Femur (tissue), 1 donor: ENCODE data around the gene TERT.

Experiments
- DNase-seq: peaks from one replicate; pipeline ENCODE4 v3.0.0-alpha.2; 2017

The TERT gene

DNA sequence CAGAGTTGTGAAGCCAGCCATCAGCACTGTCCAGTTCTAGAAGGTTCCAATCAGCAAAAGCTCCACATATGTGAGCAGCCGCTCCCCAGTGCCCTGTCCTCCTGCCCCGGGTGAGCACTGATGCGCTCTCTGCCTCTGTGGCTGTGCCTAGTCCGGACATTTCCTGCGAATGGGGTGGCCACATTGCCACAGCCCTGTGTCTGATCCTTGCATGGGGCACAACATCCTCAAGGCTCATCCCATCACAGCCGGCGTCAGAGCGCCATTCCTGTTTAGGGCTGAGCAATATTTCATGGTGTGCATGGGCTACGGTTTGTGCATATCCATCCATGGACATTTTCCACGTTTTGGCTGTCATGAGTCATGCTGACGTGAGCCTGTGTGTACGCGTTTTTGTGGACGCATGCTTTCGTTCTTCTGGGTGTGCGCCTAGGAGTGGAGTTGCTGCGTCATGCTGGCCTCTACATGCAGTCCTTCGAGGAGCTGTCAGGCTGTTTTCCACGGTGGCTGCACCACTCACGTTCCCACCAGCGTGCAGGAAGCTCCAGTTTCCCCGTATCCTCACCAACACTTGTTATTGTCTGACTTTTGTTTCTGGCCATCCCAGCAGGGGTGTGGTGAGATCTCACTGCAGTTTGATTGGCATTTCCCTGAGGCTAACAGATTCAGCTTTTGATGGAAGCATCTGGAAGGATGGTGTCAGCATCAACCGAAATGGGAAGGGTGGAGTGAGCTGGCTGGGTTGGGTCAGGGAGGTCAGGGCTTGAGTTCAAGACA lies 79.4 kb downstream of the TERT start:
- no peak for DNase-seq

DNA sequence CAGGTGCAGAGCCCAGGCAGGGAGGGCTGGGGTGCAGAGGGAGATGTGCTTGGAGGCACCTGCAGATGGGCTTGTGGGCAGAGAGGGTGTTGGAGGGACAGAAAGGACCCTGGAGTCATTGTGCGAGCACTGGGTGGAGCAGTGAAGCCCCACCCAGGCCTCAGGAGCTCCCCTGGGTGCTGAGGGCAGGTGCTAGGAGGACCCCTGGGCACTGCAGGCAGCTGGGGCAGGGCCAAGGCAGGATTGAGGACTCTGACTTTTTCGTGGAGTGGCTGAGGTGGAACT lies 80.0 kb downstream of the TERT start:
- no peak for DNase-seq

- no peak for DNase-seq
These were observed 80.5 kb downstream of the TERT start for GRCh38 chr5:1214163-1214935.

- DNase-seq: no peak
These were observed 81.2 kb downstream of the TERT start for GRCh38 chr5:1213508-1214162.

DNA sequence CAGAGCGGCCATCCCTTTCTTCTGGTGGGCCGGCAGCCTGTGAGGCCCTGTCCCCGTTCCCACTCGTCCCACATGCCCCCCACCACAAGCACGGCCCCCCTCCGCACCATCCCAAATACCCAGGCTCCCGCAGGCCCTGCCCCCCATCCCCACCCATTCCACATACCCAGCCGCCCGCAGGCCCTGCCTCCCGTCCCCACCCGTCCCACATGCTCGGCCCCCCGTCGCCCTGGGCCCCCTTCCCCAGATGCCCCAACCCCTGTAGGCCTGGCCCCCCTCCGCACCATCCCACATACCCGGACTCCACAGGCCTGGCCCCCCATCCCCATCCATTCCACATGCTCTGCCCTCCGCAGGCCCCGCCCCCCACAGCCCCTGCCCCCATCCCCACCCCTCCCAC lies 82.0 kb downstream of the TERT start:
- no peak for DNase-seq

- DNase-seq: no peak
These were observed 82.6 kb downstream of the TERT start for GRCh38 chr5:1212271-1212670.

DNA sequence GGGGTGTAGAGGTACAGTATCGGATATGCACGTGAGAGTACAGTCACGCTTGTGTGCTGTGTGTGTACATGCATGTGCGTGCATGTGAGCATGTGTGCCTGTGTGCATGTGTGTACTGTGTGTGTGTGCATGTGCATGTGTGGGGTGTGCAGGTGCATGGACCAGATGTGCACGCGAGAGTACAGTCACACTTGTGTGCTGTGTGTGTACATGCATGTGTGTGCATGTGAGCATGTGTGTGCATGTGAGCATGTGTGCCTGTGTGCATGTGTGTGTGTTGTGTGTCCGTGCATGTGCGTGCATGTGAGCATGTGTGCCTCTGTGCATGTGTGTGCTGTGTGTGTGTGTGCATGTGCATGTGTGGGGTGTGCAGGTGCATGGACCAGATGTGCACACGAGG lies 83.2 kb downstream of the TERT start:
- DNase-seq: no peak

DNA sequence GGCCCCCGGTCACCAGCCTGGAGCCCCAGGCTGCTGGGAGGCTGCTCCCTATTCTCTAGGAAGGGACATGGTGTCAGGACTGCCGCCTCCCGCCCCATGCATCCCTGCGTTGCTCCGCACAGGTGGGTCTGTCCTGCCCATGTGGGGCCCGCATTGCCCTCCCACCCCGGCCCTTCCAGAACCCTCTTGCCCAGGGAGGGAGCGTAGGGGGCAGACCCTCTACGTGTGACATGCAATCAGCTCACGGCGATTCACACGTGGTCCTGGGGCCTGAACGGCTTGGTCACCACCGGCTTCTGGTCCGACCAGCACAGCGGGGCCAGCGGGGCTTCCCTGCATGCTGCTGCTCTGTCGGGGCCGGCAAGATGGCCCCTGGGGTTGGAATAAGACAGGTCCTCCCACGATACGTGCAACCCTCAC lies 84.0 kb downstream of the TERT start:
- no peak for DNase-seq

DNA sequence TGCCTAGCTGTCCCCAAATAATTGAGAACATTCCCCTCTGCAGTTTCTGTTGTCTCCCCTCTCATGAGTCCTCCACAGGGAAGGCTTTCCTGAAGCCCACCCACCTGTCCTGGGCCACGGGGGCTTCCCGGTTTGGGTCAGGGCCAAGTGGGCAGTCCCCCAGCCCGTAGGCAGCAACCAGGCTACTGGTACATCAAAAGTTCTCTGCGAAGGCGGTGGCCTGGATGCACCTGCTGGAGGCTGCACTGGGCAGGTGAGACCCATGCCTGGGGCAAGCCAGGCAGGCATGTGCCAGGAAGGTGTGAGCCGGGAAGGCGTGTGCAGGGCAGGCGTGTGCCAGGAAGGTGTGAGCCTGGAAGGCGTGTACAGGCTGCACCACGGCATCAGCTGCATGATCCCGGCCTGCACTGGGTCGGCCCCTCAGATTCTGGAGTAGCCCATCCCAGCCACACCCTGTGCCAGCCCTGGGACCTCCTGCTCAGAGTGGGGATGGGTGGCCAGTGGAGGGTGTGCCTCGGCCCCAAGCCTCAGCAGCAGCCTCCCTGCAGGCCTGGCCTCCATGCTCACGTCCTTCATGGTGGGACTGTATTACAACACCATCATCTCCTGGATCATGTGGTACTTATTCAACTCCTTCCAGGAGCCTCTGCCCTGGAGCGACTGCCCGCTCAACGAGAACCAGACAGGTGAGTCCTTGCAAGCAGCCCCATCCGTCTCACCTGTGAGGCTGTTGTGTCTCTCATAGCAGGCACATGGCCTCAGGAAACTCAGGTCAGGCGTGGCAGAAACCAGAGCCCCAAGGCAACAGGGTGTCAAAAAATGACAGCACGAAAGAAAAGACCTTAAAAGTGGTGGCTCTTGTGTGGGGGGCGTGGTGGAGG lies 84.7 kb downstream of the TERT start:
- DNase-seq: no peak

- DNase-seq: no peak
These were observed 85.4 kb downstream of the TERT start for GRCh38 chr5:1209489-1209852.

DNA sequence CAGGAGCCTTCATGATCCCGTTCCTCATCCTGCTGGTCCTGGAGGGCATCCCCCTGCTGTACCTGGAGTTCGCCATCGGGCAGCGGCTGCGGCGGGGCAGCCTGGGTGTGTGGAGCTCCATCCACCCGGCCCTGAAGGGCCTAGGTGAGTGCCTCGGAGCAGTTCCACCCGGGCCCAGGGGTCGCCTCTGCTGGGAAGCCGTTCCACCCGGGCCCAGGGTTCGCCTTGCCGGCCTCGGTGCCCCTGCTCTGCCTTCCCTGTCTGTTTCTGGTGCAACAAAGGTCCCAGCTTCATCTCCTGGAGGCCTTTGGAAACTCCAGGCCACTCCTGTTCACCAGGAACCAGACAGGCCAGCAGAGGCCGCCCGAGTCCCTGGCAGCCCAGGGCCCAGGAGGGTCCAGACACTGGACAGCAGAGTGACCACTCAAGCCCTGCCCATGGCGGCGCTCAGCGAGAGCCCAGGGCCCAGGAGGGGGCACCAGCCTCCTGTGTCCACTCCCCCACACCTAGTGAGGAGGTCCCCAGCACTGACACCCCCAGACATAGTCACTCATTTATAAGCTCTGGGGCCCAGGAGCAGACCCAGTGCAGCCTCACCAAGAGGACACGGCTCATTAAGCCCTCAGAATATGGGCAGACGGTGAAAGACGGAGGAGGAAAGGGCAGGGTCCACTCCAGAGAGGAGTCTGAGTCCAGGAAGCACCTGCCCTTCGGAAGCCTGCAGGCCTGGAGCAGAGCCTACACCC lies 86.0 kb downstream of the TERT start:
- DNase-seq: peak; percentile 39

GRCh38 chr5:1208221-1208742 lies 86.6 kb downstream of the TERT start:
- no peak for DNase-seq

DNA sequence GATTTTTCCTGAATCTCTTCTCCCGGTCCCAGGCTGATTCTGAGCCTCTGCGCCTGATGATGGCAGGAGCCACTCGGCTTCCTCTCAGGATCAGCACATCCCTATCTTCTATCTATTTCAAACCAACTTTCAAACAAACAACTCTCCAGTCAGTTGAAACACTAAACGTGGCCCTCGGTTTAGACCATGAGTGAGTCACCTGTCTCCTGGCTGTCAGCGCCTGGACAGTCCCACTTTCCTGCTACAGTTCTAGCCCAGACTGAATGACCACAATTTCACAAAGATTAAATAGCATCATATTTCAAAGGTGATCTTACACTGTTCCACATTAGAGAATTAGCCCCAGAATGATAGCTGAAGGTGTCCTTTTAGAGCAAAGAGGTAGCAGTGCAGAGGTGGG lies 87.3 kb downstream of the TERT start:
- no peak for DNase-seq

DNA sequence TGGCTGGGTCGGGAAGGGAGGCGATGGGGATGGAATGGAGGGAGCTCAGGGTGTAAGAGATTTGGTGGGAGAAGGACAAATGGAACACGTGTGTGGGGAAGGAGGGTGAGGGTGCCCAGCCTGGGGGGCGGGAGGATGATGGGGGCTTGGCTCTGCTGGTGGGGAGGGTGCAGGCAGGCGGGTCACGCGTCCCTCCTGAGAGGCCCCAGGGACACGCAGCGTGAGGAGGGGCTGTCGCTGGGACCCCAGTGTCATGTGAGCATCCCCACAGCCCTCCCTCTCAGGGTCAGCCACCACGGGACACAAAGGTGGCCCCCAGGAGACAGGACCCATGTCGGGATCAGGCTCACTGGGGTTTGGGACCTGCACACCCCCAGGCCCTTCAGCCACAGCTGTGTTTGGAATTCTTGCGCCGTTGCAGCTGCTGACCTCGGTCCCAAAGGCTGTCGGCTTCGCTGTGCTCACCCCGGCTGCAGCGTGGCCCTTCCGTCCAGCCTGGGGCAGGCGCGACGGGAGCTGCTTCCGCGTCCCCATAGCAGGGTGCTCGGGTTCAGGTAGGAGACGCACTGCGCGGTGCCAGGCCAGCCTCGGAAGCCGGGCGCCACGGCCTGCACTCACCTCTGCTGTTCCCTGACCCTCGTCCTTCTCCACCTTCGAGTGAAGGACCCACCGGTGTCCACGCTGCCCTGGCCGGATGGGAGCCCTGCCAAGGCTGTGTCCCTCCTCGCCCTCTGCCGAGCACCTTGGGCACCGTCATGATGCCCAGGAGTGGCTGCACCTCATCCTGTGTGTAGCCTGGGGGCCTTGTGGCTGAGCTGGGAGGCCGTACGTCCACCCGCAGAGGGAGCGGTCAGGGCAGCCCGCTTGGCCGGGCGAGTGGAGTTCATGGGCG lies 88.1 kb downstream of the TERT start:
- DNase-seq: no peak

DNA sequence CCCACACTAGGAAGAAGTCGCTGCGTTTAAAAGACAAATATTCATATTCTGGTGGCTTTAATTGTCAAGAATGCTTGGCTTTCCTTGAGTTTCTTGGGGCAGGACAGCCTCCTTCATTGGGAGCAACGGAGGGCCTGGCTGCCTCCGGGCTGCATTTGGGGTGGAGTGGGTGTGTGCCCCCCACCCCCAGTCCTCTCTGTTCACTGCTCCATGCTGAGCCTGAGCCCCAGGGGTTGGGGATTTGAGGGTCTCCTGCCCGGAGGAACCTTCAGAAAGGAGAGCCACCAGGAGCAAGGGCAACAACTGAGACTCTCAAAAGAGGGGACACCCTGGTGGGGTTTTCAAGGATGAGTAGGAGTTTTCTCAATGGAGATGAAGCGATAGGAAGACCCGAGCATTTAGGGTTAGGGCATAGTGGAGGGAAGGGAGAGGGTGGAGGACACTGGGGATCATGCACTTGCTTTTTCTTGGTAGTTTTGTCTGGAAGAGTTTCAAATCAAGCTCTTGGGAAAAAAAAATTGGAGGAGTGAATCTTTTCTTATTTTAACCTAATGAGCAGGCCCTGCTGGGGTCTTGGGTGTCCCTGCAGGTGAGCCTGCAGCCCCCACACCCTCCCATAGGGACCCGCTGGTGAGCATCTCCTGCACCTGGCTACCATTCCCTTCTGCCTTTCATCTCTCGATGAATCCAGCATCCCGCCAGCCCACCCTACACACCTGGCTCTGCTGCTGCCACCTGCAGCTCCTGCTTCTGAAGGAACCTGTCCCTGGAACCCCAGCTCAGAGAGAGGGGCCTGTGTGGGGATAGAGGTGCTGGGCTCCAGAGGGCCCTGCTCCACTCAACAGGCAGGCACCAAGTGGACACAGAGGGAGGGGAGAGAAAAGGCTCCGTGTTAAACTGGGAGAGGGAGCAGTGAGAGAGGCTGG lies 89.3 kb downstream of the TERT start:
- no peak for DNase-seq

DNA sequence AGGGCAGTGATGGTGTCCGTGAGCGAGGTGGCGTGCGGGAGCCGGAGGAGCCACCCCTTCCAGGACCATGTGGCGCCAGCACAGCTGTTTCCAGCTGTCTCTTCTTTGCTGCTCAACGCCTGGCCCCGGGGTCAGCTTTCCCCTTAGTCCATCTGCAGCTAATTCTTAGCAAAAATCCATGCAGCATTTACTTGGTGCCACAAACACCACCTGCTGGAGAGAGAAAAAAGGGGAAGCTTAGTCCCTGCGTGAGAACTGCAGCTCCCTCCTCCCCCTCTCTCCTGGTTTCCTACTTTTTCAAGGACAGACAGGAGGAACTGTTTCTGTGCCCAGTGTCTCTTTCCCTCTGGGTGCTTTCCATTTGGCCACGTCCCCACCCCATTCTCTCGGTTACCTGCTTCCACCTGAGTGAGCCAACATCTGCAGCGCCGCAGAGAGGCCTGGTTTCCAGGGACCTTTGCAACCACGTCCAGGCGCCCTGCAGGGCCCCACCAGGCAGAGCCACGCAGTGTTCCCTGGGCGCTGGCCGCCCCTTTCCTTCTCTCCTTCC lies 90.1 kb downstream of the TERT start:
- peak; percentile 50 for DNase-seq

DNA sequence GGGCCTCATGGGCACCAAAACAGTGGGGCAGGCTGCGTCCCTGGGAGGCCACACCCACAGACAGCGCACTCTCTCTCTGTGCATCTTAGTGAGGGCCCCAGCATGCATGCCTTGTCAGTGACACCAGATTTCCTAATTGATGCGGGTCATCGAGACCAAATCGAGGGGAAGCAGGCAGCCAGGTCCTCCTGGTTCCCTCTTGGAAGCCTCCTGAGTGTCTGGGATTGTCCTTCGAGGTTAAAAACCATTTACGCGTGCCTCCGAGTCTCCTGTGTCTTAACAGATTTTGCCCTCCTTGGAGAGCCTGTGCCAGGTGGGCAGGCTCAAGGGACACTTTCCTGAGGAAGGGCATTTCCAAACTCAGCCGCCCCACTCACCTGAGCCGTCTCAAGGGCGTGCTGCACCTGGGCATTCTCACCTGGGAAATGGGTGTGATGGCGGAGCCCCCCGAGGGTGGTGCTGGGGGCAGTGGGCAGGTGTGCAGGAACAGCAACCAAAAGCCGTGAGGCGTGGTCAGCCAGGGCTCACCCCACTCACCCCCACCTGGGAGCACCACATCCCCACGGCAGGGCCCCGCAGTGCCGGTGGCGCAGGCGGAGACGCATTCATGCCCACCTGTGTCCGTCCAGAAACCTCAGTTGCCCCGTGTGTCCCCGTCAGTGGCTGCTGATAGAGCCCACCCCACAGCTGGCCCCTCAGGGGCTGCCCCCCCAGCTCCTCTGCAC lies 90.7 kb downstream of the TERT start:
- DNase-seq: no peak

DNA sequence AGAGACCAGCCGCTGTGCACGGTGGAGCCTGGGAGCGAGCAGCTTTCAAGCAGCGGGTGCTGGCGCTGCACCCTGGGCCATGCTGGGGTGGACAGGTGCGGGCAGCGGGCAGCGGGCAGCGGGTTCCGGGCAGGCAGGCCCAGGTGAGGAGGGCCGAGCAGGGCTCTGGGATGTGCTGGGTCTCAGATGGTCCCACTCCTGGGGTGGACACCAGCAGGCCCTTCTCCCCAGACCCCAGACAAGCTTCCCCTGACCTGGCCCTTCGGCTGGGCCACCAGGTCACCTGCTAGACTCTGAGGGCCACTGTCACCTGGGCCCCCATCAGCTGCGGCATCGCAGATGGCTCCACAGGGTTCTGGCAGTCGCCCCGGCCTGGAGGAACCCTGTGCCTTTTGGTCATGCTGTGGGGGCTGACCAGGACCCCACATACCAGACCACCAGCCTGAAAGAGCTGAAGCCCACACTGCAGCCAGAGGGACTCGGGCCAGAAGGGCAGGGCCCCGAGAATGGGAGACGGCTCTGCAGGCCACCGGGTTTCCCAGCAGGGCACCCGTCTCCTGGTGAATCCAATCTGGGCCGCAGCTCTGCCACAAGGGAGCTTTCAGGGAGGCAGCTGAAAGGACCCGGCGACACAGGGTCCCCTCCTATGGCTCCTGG lies 91.4 kb downstream of the TERT start:
- no peak for DNase-seq
